HG03045 (cell line): ENCODE measurements around the gene DIAPH3.

ENCODE experiments used
- ATAC-seq: cut with Tn5 transposase; IDR thresholded peaks from one replicate; pipeline ENCODE4 v1.9.1; 2021; ENCODE audit warnings: mild to moderate bottlenecking, moderate library complexity; ENCODE audit not compliant: unreplicated experiment

DIAPH3 gene

DNA sequence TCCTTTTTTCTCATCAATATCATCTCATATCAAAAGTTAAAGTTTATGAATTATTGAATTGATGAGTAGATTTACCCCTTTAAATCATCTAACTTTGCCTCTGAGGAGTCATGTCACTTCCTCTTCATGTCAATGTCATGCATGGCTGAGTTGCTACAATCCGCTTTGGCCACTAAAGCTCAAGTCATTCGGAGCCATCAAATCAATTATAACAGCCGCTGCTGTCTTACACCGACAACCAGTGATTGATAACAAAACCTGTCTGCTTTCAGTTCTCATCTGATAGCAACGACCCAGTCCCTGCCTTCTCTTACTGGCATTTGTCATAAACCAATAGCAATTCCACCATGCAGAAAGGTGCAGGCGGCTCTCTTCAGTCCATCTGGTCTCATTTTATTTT lies 429.3 kb downstream of the DIAPH3 start:
- peak; percentile 99 for ATAC-seq

DNA sequence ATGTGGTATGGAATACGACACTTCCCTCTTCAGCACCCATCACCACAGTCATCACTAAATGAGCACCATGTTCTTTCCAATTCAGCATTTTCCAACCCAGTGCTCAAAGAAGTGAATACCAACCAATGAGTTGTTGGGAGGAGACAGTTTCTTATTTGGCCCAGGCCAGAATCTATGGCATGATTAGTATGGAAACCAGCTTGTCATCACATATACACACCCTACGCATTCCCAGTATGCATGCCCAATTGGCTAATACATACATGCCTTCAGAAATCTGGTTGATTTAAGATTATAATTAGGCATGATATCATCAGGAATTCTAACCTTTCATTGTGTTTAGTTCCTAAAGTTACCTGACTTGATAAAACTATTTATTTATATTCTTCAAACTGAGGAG lies 430.0 kb downstream of the DIAPH3 start:
- no peak for ATAC-seq

DNA sequence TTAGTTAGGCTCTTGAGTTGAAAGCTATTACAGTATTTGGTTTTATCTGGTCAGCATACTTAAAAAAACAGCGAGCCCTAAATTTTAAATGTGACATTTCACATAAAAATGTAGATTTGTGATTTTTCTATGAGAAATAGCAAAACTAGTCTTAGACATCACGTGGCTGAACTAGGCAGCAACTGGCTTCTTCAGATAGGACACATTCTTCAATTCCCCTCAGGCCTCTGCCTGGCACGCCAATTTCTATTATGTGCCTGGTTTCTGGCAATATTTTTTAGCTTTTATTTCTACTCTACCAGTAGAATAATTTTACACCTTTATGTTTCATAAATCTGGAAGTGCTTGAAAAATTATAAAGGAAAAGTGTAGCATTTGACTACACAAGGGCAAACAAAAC lies 433.7 kb downstream of the DIAPH3 start:
- no peak for ATAC-seq

DNA sequence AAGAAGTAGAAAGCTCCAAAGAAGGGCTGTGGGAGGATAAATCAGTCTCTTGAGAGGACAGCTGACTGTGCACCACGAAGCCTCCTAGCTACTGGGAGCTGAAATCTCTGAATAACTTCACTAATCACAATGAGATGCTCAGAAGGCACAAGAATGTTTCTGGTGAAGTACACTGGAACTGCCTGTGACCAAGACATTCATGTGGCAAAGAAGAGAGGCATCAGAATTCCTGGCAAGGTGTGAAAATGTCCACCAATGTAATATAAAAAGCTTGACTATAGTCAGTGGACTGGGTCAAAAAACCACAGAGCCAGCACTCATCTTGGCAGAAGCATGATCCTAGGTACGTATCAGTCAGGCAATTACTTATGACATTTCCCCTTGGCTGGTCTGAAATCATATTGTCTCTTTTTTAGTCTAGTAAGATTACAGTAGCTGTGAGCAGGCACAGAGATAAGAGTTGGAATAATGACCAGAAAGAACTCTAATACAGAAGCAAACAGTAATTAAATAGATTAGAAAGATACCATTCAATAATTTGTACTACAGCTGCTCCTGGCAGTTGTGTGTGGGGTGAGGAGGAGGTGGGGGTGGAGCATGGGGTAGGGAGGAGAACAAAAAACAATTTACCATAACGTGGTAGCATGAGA lies 434.7 kb downstream of the DIAPH3 start:
- ATAC-seq = no peak

DNA sequence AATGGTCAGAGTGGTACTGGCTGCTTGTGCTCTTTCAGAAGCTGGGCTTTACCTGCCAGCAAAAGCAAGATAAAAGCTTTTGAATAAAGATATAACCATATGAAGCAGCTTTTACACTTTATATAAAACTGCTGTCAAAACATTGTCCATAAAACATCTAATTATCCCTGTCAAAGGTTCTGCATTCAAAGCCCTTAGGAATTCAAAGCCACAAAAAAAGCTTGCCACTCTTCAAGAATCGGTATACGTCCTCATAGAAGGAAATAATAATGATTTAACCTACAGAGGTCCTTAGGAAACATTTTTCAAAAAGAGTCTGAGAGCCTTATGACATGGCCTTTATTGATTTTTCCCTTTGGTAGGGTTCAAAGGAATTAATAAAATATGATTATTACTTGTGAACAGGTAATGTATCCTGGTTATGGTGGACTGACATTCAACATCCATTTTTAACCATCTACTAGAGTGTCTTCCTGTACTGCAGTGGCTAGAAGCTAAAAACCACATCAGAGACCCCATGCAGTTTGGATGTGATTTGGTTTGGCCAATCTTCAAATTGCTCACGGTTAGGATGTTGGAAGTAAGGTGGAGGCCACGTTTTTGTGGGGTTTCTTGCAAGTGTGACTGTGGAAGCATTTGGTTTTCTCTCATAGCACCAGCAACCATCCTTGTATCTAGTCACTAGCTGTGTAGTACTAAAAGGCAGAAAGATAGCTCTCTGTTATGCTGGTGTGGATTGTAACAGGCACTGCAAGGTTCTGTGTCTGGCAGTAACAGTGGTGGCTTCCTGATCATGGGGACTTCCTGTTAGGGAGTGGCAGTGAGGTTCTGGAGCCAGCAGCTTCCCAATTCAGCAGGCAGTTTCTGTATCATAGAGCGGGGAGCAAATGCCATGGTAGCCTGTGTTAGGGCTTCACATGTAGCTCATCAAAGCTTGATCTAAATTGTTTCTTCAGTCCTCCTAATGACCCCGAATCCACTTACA lies 441.5 kb downstream of the DIAPH3 start:
- ATAC-seq = no peak

DNA sequence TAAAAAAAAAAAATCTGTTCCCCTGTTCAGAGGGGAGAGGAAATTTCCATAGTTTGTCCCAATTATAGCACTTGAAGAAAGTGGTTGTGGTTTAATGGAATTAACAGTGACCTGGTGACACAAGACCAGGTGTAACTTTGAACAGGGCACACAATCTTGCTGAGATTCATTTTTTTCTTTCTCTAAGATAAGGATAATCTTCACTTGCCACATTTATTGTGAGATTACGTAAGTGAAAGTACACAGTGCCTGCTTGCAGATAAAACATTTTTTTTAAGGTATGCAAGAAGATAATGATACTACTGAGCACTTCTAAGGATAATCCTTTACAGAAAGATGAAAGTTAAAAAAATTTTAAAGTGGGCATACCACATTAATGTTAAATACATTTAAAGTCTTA lies 448.1 kb downstream of the DIAPH3 start:
- no peak for ATAC-seq

DNA sequence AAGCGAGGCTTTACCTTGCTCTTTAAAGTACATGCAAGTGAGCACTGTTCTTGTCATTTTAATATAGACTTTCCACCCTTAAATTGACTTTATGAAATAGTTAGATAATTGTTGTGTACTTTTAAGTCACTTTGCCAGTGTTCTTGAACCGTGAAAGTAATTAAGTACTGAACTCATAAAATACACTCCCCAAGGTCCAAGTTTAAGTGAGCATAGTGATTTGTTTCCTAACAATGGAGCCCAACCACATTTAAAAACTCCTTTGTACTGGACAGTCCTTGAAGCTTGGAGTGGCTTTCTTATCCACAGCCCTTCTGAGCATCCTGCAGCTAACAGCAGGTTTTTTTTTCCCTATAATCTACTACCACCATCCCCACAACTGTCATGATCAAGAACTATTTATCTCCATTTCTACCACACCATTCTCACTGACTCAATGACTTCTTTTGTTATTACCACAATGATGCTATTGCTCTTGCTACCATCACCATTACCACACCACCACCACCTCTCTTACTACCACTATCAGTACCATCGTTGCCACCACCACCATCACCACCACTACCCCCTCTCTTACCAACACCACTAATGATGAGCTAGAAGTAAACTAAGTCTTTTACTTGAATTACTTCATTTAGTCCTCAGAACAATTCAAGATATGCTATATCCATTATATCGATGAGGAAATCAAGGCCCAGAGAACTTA lies 452.6 kb downstream of the DIAPH3 start:
- ATAC-seq = no peak

DNA sequence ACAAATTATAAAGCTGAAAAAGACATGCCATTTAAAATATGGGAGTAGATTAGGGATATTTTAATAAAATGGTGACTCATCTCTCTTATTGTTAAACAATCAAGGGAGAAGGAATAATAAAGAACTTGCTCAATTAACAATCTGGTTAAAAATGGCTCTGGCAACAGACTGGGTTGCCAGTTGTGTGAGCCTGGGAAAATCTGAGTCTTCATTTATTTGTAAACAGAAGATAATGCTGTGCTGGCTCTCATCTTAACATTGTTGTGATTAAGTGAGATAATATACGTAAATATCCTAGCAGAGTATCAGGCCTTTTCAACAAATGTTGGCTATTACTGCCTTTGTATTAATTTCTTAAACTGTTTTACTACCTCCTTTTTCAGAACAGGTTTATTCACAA lies 453.3 kb downstream of the DIAPH3 start:
- ATAC-seq = no peak

DNA sequence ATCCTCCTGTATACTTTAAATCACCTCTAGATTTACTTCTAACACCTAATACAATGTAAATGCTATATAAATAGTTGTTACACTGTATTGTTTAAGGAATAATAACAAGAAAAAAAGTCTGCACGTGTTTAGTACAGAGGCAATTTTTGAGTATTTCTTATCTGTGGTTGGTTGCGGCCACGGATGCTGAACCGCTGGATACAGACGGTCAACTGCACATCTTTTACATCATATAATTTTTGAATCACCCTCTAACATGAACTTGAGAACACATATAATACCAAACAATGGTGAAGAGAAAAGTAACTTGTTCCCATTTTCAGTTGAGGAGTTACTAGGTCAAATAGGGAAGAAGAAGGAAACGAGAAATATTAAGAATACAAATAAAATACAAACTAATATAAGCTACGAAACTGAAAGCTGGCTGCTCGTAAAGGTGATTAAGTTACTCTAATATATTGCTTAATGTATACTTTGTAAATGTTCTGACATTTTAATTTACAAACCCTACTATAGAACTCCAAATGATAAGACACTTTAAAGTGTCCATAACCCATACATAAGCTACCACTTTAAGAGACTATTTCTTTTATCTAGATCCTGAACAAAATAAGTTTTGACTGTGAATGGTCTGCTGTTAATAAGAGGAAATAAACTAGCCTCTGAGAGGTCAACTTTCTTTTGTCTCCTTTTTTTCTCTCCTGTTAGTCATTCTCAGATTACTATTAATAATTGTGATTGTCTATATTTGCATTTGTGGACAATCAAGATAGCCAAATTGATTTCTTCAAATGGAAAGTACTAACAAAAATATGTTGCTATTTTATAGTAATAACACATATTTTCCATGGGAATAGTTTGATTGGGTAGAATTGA lies 457.4 kb downstream of the DIAPH3 start:
- no peak for ATAC-seq

DNA sequence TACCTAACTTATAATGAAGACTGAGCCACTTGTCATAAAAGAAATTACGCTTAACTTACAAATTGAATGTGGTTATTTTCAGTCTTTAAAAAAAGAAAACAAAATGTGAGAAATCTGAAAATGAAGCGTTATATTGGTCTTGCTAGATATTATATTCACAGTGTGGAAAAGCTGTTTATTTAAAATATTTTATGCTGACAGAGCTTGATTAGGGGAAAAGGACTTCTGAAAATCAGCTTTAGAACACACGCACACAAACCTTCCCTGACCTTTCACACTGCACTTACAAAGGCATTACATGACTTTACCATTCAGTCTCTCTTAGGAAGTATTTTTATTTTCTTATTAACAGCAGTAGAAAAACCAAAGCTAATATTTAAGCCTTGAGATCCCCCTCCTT lies 461.5 kb downstream of the DIAPH3 start:
- no peak for ATAC-seq

DNA sequence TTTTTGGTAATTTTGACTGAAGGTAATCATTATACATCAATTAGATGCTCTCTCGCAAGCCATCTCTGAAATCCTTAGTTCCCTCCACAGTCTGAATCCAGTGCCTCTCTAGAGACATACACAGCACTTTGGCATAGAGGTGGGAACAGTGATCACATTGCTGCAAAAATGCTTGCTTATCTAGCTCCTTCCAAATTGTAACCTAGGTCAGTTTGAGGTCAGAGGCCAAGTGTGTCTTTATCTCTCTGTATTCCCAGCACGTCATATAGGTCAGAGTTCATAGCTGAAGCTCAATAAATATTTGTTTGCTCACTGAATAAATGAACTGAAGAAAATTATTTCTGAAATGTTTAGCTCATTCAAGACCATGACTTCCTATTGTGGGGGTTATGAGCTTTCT lies 462.5 kb downstream of the DIAPH3 start:
- ATAC-seq = no peak

DNA sequence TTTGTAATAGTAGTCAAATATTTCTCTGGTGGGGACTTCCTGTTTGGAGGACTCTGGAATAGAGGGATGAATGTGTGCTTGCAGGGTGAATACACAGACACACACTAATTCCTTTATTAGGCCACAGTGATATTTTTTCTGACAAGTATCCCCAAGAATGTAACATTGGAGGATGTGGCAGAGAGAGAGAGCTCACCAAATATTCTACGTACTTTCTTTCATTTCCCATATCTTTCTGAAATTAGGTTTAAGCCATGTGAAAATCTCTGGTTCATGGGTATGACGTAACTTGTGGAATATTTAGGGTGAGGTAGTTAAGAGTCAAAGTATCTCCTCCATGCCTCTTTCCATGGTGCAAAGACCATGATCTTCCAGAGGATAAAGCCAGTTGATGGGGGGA lies 463.4 kb downstream of the DIAPH3 start:
- ATAC-seq = no peak

DNA sequence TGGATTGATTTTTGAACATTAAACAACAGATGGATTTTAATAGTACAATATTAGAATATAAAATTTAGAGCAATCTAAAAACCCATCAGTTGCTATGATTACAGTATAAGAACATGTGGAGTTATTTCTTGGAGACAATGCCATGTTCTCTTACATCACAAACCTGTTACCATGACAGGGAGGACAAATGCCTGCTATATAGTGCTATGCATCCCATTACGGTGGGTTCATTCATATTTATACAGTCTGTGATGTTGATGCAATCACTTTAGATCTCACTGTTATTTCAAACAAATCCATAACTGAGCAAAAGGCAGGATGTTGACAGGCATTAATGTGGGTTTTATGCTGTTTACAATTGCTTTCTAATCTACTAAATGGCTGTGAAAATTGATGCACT lies 467.5 kb downstream of the DIAPH3 start:
- no peak for ATAC-seq

DNA sequence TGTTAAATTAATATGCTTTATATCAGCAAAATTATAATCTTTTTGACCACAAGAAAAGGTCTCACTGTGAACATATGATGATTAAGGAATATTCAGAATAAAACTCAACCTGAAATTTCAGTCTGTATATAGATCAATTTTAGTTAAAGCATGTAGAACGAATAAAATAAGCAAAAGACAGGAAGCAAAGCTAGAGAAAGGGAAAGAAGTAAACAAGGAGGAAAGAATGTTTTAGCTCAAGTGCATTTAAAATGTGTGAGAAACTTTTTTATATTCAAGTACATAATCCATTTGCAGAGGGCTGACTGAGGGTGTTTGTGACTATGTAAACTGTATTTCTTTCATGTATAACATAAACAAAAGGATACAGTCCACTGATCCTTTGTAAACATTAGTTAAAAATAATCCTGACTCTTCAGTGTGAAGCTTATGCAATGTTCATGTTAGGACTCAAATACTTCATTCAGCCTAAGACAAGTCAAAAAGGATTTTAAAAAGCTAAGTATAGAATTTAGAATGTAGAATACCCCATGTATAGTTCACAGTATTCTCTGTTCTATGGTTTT lies 472.1 kb downstream of the DIAPH3 start:
- ATAC-seq = no peak

DNA sequence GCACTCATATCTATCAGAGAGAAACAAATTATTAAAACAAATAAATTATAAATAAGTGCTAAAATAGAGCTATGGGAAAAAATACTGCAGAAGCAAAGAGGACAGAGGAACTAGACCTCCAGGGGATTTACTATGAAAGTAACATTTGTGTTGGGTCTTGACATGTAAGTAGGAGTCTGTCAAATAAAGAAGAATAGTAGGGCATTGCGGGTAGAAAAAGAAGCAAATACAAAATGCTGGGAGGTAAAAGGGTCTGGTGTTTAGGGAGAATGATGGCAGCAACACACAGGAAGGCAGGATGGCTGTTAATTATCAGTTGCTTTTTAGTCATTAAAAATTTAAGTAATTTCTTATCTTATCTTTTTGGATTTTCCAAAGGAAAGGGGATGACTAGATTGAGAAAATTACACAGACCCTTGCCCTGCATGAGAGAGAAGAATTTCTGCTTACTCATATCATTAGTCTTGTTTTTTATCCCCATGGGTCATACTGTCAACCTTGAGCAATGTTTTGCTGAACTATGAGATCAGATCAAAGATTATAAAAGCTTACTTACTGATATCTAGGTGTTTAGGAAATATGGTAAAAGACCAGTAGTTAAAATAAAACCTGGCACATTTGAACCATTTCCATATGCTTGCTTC lies 472.7 kb downstream of the DIAPH3 start:
- no peak for ATAC-seq

DNA sequence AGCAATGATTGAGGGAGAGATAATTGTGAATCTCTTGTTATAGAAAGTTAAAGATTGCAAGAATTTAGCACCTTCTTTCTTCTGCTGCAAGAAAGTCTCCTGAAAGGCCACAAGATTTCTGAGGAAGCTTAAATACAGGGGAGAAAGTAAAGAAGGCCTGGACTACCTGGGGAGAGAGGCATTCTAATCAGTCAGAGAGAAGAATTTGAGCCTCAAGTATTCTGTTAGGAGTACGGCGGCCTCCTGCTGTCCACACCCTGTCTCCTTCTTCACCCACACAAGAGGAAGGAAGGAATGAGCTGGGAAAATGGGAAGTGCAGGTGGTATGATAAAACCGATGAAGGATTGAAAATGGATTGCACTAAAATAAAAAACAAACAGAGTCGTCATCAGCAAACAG lies 474.7 kb downstream of the DIAPH3 start:
- ATAC-seq = no peak

DNA sequence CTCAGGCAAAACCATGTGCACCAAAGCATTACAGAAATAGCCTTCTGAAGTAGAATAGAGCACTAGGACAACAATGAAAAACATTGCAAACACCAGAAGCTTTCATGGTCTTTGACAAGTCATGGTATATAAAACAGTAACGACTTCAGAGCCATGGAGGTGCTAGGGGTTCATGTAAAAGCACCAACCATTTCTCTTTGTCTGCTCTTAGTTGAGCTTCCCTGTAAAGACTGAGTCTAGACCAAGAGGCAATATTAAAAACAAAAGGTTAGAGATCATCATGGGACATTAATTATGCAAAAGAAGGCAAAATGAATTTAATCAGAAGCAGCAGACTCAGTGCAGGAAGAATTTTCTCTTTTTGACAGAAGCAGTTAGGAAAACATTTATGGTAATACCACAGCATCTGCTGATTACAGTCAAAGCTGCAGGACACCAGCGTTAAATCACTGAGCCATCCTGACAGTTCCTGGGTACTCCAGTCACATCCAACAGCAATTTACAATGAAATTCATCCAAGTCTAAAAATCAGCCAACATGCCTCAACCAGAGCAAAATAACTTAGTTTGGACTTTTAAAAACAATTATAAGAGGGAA lies 476.8 kb downstream of the DIAPH3 start:
- no peak for ATAC-seq

DNA sequence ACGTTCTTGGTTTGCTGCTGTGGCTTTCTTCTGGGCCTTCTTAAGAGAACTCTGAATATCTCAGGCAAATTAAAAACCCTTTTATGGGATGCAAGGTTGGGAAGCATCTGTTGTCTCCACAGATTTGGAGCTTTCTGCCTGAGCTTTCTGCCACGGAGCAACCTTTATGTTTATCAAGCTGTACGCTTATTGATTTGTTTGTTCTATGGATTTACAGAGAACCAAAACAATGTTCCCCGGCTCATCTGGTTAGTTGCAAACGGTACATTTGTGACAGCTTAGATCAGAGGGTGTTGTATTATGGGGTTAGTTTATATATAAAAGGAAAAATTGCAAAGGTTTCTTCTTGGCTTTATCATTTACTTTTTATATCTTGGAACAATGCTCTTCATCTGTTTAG lies 479.6 kb downstream of the DIAPH3 start:
- ATAC-seq = no peak

DNA sequence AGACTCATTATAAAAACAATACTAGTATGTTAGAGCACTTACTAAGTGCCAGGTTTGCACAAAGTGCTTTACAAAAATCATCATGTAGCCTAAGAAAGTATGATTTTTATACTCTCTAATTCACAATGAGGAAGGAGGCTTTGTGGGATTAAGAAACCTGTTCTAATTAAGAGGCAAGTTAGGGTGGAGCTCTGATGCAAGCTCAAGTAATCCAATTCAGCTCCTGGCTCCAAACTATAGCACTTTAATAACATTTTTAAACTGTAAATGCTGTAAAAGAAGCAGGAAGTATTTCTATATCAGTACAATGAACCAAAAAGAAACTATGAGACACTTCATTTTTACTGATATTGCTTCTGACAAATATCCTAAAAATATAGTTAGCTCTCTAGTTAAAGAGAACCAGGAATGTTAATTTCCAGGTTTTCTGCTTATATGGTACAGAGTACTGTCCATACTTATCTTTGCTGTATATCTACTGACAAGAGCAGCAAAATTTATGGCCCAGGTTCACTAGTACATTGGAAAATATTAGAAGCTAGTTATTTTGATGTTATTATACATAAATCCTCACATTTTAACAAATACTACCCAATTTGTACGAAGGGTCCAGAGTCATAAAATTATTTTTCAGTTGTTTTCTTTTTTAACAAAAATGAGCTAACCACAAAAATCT lies 482.0 kb downstream of the DIAPH3 start:
- no peak for ATAC-seq
